SK-N-SH (cell line): ENCODE data around the gene MTRF1. TPM values are rescaled to one million over a fixed set of nuclear protein-coding genes. Genes with fewer than 3 reads are reported as not detected.
A peak's percentile ranks its signal among the peaks of the same experiment; 100 is the strongest.

Experiments
- CTCF ChIA-PET: fragments of 300-600, 350-600 bp; formaldehyde crosslinking; extraction: SDS; loops from one replicate; lab custom pipeline; 2021; lab: Yijun Ruan, JAX
- POLR2A ChIA-PET: fragments of 350-600 bp; sonication (Branson Sonifier 250); formaldehyde crosslinking; extraction: SDS; loops from one replicate; lab custom pipeline; 2020; ENCODE audit warnings: antibody characterized with exemption, inconsistent platforms; lab: Yijun Ruan, JAX
- DNase-seq: peaks from one replicate; pipeline ENCODE4 v3.0.0; 2012
- H2AFZ ChIP-seq: fragments of 200-600 bp; sonication (generic); 2 replicates; pipeline ENCODE4 v1.8.1; 2016; ENCODE audit warnings: antibody characterized with exemption, mild to moderate bottlenecking, low read depth
- H3F3A ChIP-seq: fragments of 200-600 bp; sonication (generic); replicated peaks from 2 replicates; pipeline ENCODE3; 2016; ENCODE audit warnings: antibody characterized with exemption, mild to moderate bottlenecking; ENCODE audit not compliant: insufficient read depth
- H3K27ac ChIP-seq, 2 experiments: fragments of 200-500 bp in 1 of 2; fragments of 200-600 bp in 1 of 2; sonication (Bioruptor generic) in 1 of 2; sonication (generic), shearing (Covaris generic) in 1 of 2; 2 replicates each; pipeline versions ENCODE4 v1.5.1 to v1.6.1; 2014 to 2016; ENCODE audit warnings: low read depth in 2 of 2, inconsistent platforms in 1 of 2, low read length in 1 of 2, mild to moderate bottlenecking in 1 of 2, mixed read lengths in 1 of 2
- H3K27me3 ChIP-seq: fragments of 200-600 bp; sonication (generic), shearing (Covaris generic); 2 replicates; pipeline ENCODE4 v1.6.1; 2016; ENCODE audit warnings: mixed run types; ENCODE audit not compliant: insufficient read depth
- H3K36me3 ChIP-seq, 2 experiments: fragments of 200-500 bp in 1 of 2; fragments of 200-600 bp in 1 of 2; sonication (Bioruptor generic) in 1 of 2; sonication (generic) in 1 of 2; replicated peaks in 1 of 2; 2 replicates each; pipeline versions ENCODE3 to v1.5.1; 2014 to 2016; ENCODE audit warnings: low read length in 1 of 2, mild to moderate bottlenecking in 1 of 2; ENCODE audit not compliant: insufficient read depth in 2 of 2, control insufficient read depth in 1 of 2
- H3K4me1 ChIP-seq, 2 experiments: fragments of 200-500 bp in 1 of 2; fragments of 200-600 bp in 1 of 2; sonication (Bioruptor generic) in 1 of 2; sonication (generic), shearing (Covaris generic) in 1 of 2; 2 replicates each; pipeline versions ENCODE4 v1.5.1 to v1.6.1; 2014 to 2016; ENCODE audit warnings: low read depth in 1 of 2, low read length in 1 of 2, mixed run types in 1 of 2; ENCODE audit not compliant: insufficient read depth in 2 of 2, control insufficient read depth in 1 of 2
- H3K4me2 ChIP-seq: fragments of 200-600 bp; sonication (generic), shearing (Covaris generic); 2 replicates; pipeline ENCODE4 v1.6.1; 2017; ENCODE audit warnings: mixed run types
- H3K4me3 ChIP-seq, 2 experiments: fragments of 200-500 bp in 1 of 2; fragments of 200-600 bp in 1 of 2; sonication (Bioruptor generic) in 1 of 2; sonication (generic), shearing (Covaris generic) in 1 of 2; 2 replicates each; pipeline versions ENCODE4 v1.5.1 to v1.8.1; 2014 to 2016; ENCODE audit warnings: low read depth in 2 of 2, inconsistent platforms in 1 of 2, low read length in 1 of 2, mild to moderate bottlenecking in 1 of 2, mixed read lengths in 1 of 2, moderate library complexity in 1 of 2
- H3K79me2 ChIP-seq: fragments of 200-600 bp; sonication (generic); 2 replicates; pipeline ENCODE4 v1.8.1; 2017; ENCODE audit warnings: mild to moderate bottlenecking; ENCODE audit not compliant: insufficient read depth
- H3K9ac ChIP-seq: fragments of 200-600 bp; sonication (generic); 2 replicates; pipeline ENCODE4 v1.6.1; 2017; ENCODE audit warnings: mixed run types
- H3K9me2 ChIP-seq: fragments of 200-600 bp; sonication (generic); 2 replicates; pipeline ENCODE4 v1.6.1; 2017; ENCODE audit warnings: mixed run types
- H3K9me3 ChIP-seq: fragments of 200-600 bp; sonication (generic); 2 replicates; pipeline ENCODE4 v1.6.1; 2017; ENCODE audit warnings: mixed run types, mild to moderate bottlenecking, moderate library complexity
- H4K20me1 ChIP-seq: fragments of 200-600 bp; sonication (generic); 2 replicates; pipeline ENCODE4 v1.6.1; 2017; ENCODE audit warnings: mild to moderate bottlenecking, mixed run types; ENCODE audit not compliant: insufficient read depth
- CHD2 ChIP-seq: fragments of 150-350 bp; IDR thresholded peaks from 2 replicates; pipeline ENCODE4 v1.6.1; 2018; ENCODE audit warnings: low read length; ENCODE audit not compliant: partially characterized antibody
- ELF1 ChIP-seq: IDR thresholded peaks from 2 replicates; pipeline ENCODE4 v1.4.0; 2012
- EP300 ChIP-seq, 2 experiments: IDR thresholded peaks; 2 replicates each; pipeline versions ENCODE4 v1.4.0 to v1.6.1; 2012; ENCODE audit warnings: borderline replicate concordance in 1 of 2, low read depth in 1 of 2, low read length in 1 of 2
- EZH2phosphoT487 ChIP-seq: fragments of 200-600 bp; sonication (generic); IDR thresholded peaks from 2 replicates; pipeline ENCODE4 v1.6.1; 2017; ENCODE audit warnings: low read depth, mixed run types, mild to moderate bottlenecking, antibody characterized with exemption, moderate library complexity, borderline replicate concordance
- FOXM1 ChIP-seq: IDR thresholded peaks from 2 replicates; pipeline ENCODE4 v1.4.0; 2012; ENCODE audit warnings: low read depth, mild to moderate bottlenecking
- GABPA ChIP-seq: IDR thresholded peaks from 2 replicates; pipeline ENCODE4 v1.4.0; 2012; ENCODE audit warnings: low read depth, mild to moderate bottlenecking
- GATA2 ChIP-seq: sonication (generic); formaldehyde crosslinking; IDR thresholded peaks from 2 replicates; pipeline ENCODE4 v1.5.0; 2020; ENCODE audit warnings: mild to moderate bottlenecking, missing genetic modification reagents
- MEF2A ChIP-seq: IDR thresholded peaks from 2 replicates; pipeline ENCODE4 v1.4.0; 2012; ENCODE audit warnings: low read depth, borderline replicate concordance
- MXI1 ChIP-seq: IDR thresholded peaks from 2 replicates; pipeline ENCODE4 v1.6.1; 2012; ENCODE audit warnings: mild to moderate bottlenecking, low read depth, low read length, improper control_type of control experiment
- POLR2AphosphoS5 ChIP-seq: IDR thresholded peaks from 2 replicates; pipeline ENCODE4 v1.6.1; 2012; ENCODE audit warnings: low read depth, low read length
- RAD21 ChIP-seq: IDR thresholded peaks from 2 replicates; pipeline ENCODE4 v1.6.1; 2012; ENCODE audit warnings: mild to moderate bottlenecking, low read length
- RFX5 ChIP-seq: IDR thresholded peaks from 2 replicates; pipeline ENCODE4 v1.6.1; 2012; ENCODE audit warnings: mild to moderate bottlenecking, improper control_type of control experiment, low read length
- SIN3A ChIP-seq: IDR thresholded peaks from 2 replicates; pipeline ENCODE4 v1.6.1; 2012; ENCODE audit warnings: low read depth, mild to moderate bottlenecking, low read length, moderate library complexity, borderline replicate concordance
- SMC3 ChIP-seq: IDR thresholded peaks from 2 replicates; pipeline ENCODE4 v1.6.1; 2012; ENCODE audit warnings: low read depth, low read length, improper control_type of control experiment
- TAF1 ChIP-seq: IDR thresholded peaks from 2 replicates; pipeline ENCODE4 v1.6.1; 2012; ENCODE audit warnings: low read depth, mild to moderate bottlenecking, low read length, moderate library complexity, borderline replicate concordance
- TCF12 ChIP-seq: IDR thresholded peaks from 2 replicates; pipeline ENCODE4 v1.4.0; 2012
- YY1 ChIP-seq: IDR thresholded peaks from 2 replicates; pipeline ENCODE4 v1.4.0; 2012; ENCODE audit warnings: low read depth, mild to moderate bottlenecking
- ZBTB33 ChIP-seq: IDR thresholded peaks from 2 replicates; pipeline ENCODE4 v1.4.0; 2012; ENCODE audit warnings: low read depth, borderline replicate concordance
- WGBS: methylation state at CpG from one replicate; pipeline ENCODE4 v1.1.6; 2017; ENCODE audit warnings: low lambda C conversion rate; 5-methylcytosine and 5-hydroxymethylcytosine counted together
- polyA plus RNA-seq, 3 experiments: library from polyadenylated mRNA; depleted of rRNA; stranded (reverse); fragments of >200 nt; gene quantifications; 2 replicates each; pipeline ENCODE4 v1.2.3, GENCODE V29; 2012
- TF ChIP-seq, protein P1 (sequence below): IDR thresholded peaks from 2 replicates; pipeline ENCODE4; 2012
- TF ChIP-seq, protein P2 (sequence below): fragments of 150-350 bp; IDR thresholded peaks from 2 replicates; pipeline ENCODE4 v1.6.1; 2016; ENCODE audit warnings: mild to moderate bottlenecking, low read depth, low read length
- TF ChIP-seq, protein P3 (sequence below): IDR thresholded peaks from 2 replicates; pipeline ENCODE4 v1.4.0; 2012; ENCODE audit warnings: low read depth, borderline replicate concordance
- TF ChIP-seq, protein P4 (sequence below): IDR thresholded peaks from 2 replicates; pipeline ENCODE4 v1.4.0; 2012; ENCODE audit warnings: low read depth

Gene MTRF1, protein sequence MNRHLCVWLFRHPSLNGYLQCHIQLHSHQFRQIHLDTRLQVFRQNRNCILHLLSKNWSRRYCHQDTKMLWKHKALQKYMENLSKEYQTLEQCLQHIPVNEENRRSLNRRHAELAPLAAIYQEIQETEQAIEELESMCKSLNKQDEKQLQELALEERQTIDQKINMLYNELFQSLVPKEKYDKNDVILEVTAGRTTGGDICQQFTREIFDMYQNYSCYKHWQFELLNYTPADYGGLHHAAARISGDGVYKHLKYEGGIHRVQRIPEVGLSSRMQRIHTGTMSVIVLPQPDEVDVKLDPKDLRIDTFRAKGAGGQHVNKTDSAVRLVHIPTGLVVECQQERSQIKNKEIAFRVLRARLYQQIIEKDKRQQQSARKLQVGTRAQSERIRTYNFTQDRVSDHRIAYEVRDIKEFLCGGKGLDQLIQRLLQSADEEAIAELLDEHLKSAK
- polyA plus RNA-seq (2012; rRNA removed): 9.2 and 13.6 TPM in 2 replicates
- 9.4 and 10.3 TPM in 2 replicates for polyA plus RNA-seq (2012; cell fraction: cytosol; rRNA removed)
- 15.6 and 38.9 TPM in 2 replicates for polyA plus RNA-seq (2012; cell fraction: nucleus; rRNA removed)

- H4K20me1 ChIP-seq: no peaks in the 10 kb centered on the region
- POLR2A ChIA-PET: interaction anchor here (1.0 kb wide), 1 partner anchor 130 kb away, joined by 3 read pairs; the partner anchor contains the start of gene KBTBD6
- no peaks in the 10 kb centered on the region for H3K27me3 ChIP-seq
- H3F3A ChIP-seq: peaks cover 5% of the 10 kb centered on the region
- peak within 1 kb of the TSS; percentile 67 for H3K9ac ChIP-seq
- peaks cover 22% of the 10 kb centered on the region for H3K9me3 ChIP-seq
- peaks cover 0 to 3% of the 10 kb centered on the region in 2 experiments; a peak in 2 of 4 replicates for H3K4me1 ChIP-seq
- CTCF ChIA-PET: interaction anchor here (0.8 kb wide), 1 partner anchor 41 kb away, joined by 3 read pairs; no protein-coding TSS in a partner anchor
- peak within 1 kb of the TSS; percentile 75 to 76 for H3K4me3 ChIP-seq
- H2AFZ ChIP-seq: peak within 1 kb of the TSS; percentile 97
- peak; percentile 86 for DNase-seq
- H3K79me2 ChIP-seq: peaks cover 6% of the 10 kb centered on the region; the same call in 1 of the 2 replicates
- whole genome bisulfite sequencing: 1% methylated on average over 32 of the region's 32 CpGs
- H3K9me2 ChIP-seq: no peaks in the 10 kb centered on the region
- H3K27ac ChIP-seq: peak within 1 kb of the TSS; percentile 68 to 91; a peak in 3 of 4 replicates
- H3K36me3 ChIP-seq: peaks cover 18 to 23% of the 10 kb centered on the region in 2 experiments
- H3K4me2 ChIP-seq: peak within 1 kb of the TSS; percentile 81
- no peak for TF ChIP-seq EZH2phosphoT487
- TF ChIP-seq, protein P1, sequence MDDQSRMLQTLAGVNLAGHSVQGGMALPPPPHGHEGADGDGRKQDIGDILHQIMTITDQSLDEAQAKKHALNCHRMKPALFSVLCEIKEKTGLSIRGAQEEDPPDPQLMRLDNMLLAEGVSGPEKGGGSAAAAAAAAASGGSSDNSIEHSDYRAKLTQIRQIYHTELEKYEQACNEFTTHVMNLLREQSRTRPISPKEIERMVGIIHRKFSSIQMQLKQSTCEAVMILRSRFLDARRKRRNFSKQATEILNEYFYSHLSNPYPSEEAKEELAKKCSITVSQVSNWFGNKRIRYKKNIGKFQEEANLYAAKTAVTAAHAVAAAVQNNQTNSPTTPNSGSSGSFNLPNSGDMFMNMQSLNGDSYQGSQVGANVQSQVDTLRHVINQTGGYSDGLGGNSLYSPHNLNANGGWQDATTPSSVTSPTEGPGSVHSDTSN: no peak
- peak; percentile 57; the same call in 1 of the 2 replicates for TF ChIP-seq MXI1
- TF ChIP-seq EP300 (IDR thresholded peaks at IDR 0.05; ENCODE audit: borderline replicate concordance in 1 of 2, low read depth in 1 of 2, low read length in 1 of 2): no peak
- peak; percentile 78 for TF ChIP-seq CHD2
- TF ChIP-seq SIN3A: peak; percentile 54; the same call in 1 of the 2 replicates
- no peak for TF ChIP-seq MEF2A
- TF ChIP-seq ZBTB33: peak; percentile 77
- no peak for TF ChIP-seq RAD21
- TF ChIP-seq, protein P2, sequence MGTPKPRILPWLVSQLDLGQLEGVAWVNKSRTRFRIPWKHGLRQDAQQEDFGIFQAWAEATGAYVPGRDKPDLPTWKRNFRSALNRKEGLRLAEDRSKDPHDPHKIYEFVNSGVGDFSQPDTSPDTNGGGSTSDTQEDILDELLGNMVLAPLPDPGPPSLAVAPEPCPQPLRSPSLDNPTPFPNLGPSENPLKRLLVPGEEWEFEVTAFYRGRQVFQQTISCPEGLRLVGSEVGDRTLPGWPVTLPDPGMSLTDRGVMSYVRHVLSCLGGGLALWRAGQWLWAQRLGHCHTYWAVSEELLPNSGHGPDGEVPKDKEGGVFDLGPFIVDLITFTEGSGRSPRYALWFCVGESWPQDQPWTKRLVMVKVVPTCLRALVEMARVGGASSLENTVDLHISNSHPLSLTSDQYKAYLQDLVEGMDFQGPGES: no peak
- TF ChIP-seq, protein P3, sequence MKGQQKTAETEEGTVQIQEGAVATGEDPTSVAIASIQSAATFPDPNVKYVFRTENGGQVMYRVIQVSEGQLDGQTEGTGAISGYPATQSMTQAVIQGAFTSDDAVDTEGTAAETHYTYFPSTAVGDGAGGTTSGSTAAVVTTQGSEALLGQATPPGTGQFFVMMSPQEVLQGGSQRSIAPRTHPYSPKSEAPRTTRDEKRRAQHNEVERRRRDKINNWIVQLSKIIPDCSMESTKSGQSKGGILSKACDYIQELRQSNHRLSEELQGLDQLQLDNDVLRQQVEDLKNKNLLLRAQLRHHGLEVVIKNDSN: no peak; the same call in 1 of the 2 replicates
- peak; percentile 83 for TF ChIP-seq POLR2AphosphoS5
- TF ChIP-seq GABPA: peak; percentile 100
- TF ChIP-seq TCF12: no peak
- no peak for TF ChIP-seq FOXM1
- TF ChIP-seq TAF1: peak; percentile 74
- TF ChIP-seq, protein P4, sequence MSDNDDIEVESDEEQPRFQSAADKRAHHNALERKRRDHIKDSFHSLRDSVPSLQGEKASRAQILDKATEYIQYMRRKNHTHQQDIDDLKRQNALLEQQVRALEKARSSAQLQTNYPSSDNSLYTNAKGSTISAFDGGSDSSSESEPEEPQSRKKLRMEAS: peak; percentile 88
- TF ChIP-seq ELF1: peak; percentile 89
- peak; percentile 80 for TF ChIP-seq YY1
- no peak for TF ChIP-seq RFX5
- TF ChIP-seq GATA2 (CRISPR knock-in tag): no peak
- TF ChIP-seq SMC3: no peak
Measured at GRCh38 chr13:41263261-41263971, at the start of gene MTRF1. TSS of gene MTRF1 (minus strand) at chr13:41263576. CDS start at chr13:41260907, 2,669 bp downstream.
